Measurements from ENCODE around the gene INPP5D. TPM values are rescaled to one million over a fixed set of nuclear protein-coding genes. Genes with fewer than 3 reads are reported as not detected.

INPP5D gene
- total RNA-seq, 3 donors from 2014 or later: 8.2 to 14.4 (median 9.1) TPM

DNA sequence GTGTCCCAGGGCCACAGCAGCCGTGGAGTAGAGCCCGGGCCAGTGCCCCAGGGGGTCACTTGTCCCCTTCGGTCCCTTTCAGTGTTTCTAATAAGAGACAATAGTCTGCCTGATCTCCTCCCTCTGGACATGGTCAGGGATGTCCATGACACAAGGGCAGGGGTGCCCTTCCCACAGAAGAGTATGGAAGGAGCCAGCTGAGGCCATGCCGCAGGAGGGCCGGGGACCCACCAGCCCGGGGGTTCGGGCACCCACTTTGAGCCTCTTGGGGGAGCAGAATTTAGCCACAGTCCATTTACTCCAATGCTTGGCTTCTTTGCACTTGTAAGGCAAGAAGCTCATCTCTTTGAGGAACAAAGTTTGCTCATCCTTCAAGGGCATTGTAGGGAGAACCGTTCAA, 102.6 kb downstream of the INPP5D start:
- Histone ChIP-seq H3K4me3 (no peak overlapping the region), H3K9me3 (no peaks in the 10 kb centered on the region), H3K4me1 (ENCODE audit: low read depth) (peaks cover 10% of the 10 kb centered on the region), H3K36me3 (ENCODE audit: low read depth) (no peaks in the 10 kb centered on the region)
- ATAC-seq (no peak), DNase-seq (no peak)
- TF ChIP-seq, protein P1, sequence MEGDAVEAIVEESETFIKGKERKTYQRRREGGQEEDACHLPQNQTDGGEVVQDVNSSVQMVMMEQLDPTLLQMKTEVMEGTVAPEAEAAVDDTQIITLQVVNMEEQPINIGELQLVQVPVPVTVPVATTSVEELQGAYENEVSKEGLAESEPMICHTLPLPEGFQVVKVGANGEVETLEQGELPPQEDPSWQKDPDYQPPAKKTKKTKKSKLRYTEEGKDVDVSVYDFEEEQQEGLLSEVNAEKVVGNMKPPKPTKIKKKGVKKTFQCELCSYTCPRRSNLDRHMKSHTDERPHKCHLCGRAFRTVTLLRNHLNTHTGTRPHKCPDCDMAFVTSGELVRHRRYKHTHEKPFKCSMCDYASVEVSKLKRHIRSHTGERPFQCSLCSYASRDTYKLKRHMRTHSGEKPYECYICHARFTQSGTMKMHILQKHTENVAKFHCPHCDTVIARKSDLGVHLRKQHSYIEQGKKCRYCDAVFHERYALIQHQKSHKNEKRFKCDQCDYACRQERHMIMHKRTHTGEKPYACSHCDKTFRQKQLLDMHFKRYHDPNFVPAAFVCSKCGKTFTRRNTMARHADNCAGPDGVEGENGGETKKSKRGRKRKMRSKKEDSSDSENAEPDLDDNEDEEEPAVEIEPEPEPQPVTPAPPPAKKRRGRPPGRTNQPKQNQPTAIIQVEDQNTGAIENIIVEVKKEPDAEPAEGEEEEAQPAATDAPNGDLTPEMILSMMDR (IDR thresholded peaks at IDR 0.05): no peak
- intact Hi-C loops (cut with DNase I, micrococcal nuclease): no loop called here

DNA sequence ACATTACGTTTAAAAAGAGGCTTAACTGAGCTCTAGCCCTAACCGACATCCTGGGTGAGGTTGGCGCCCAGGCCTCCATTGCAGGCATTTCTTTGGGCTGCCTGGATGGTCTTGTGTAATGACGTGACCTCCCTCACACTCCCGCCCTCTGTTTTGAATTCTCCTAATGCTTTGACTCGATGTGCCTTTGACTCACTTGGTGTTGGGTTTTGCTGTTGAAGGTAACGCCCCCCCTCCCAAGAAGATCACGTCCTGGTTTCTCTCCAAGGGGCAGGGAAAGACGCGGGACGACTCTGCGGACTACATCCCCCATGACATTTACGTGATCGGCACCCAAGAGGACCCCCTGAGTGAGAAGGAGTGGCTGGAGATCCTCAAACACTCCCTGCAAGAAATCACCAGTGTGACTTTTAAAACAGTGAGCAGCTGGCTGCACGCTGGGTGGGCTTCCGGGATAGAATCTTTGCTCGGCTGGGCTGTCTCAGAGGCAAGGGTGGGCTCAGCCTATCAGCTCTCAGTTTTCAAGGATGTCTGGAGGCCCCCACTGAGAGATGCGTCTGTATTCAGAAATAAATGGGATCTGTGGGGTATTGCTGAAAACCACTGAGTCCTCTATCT, 103.5 kb downstream of the INPP5D start:
- Histone ChIP-seq H3K36me3 (ENCODE audit: low read depth) (no peaks in the 10 kb centered on the region), H3K4me1 (ENCODE audit: low read depth) (peaks cover 10% of the 10 kb centered on the region), H3K9me3 (no peaks in the 10 kb centered on the region), H3K4me3 (no peak overlapping the region)
- TF ChIP-seq, protein P1 (IDR thresholded peaks at IDR 0.05): no peak
- intact Hi-C loops (cut with DNase I, micrococcal nuclease): no loop called here
- DNase-seq (no peak), ATAC-seq (no peak)

DNA sequence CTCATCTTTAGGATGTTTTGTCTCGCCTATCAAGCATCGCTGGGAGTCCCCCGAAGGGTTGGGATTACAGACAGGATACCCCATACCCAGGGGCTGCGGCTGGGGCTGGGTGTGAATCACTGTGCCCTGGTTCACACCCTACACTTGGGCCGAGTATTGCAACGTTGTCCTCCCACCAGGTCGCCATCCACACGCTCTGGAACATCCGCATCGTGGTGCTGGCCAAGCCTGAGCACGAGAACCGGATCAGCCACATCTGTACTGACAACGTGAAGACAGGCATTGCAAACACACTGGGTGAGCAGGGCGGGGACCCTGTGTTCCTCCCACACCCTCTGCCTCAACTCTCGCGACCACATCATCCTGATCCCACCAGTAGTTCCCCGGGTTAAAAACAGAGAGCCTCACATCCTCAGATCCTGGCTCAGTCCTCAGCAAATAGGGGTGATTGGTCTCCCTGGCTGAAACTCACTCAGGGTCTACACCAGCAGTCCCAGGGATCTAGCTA, 104.0 kb downstream of the INPP5D start:
- no peak for ATAC-seq
- Histone ChIP-seq H3K36me3 (ENCODE audit: low read depth) (no peaks in the 10 kb centered on the region), H3K4me3 (no peak overlapping the region), H3K9me3 (no peaks in the 10 kb centered on the region), H3K4me1 (ENCODE audit: low read depth) (peaks cover 10% of the 10 kb centered on the region)
- no peak for DNase-seq
- TF ChIP-seq, protein P1 (IDR thresholded peaks at IDR 0.05): no peak
- intact Hi-C loops (cut with DNase I, micrococcal nuclease): no loop called here

DNA sequence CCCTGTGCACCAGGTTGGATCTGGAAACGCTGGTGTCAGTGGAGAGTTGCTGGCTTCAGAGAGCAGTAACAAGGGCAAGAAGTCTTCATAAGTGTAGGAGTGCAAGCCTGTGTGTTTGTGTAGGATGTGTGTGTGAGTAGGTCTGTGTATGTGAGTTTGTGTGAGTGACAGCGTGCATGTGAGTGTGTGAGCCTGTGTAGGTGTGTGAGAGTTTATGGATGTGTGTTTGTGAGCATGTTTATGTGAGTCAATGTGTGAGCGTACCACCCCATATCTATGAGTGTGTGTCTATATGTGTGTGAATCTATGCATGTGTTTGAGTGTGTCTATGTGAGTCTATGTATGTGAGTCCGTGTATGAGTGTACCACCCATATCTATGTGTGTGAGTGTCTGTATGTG, 104.8 kb downstream of the INPP5D start:
- TF ChIP-seq, protein P1 (IDR thresholded peaks at IDR 0.05): no peak
- H3K4me1 ChIP-seq (ENCODE audit: low read depth): peaks cover 10% of the 10 kb centered on the region
- no peak overlapping the region for H3K4me3 ChIP-seq
- no peak for DNase-seq
- ATAC-seq: no peak
- no peaks in the 10 kb centered on the region for H3K9me3 ChIP-seq
- intact Hi-C loops (cut with DNase I, micrococcal nuclease): no loop called here
- no peaks in the 10 kb centered on the region for H3K36me3 ChIP-seq (ENCODE audit: low read depth)

DNA sequence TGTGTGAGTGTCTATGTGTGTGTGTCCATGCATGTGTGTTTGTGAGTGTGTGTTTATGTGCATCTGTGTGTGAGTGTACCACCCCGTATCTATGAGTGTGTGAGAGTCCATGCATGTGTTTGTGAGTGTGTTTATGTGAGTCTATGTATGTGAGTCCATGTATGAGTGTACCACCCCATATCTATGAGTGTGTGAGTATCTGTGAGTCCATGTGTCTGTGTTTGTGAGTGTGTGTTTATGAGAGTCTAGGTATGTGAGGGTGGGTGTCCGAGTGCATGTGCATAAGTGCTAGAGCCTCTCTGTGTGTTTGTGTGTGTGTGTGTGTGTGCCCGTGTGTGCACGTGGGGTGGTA, 105.4 kb downstream of the INPP5D start:
- Histone ChIP-seq H3K36me3 (ENCODE audit: low read depth) (no peaks in the 10 kb centered on the region), H3K4me1 (ENCODE audit: low read depth) (peaks cover 10% of the 10 kb centered on the region), H3K9me3 (no peaks in the 10 kb centered on the region), H3K4me3 (no peak overlapping the region)
- no peak for ATAC-seq
- TF ChIP-seq, protein P1 (IDR thresholded peaks at IDR 0.05): no peak
- intact Hi-C loops (cut with DNase I, micrococcal nuclease): no loop called here
- DNase-seq: no peak
